Loucy (cell line): Measurements from ENCODE around the gene NHLRC2.

Experiments
- H2AFZ ChIP-seq: fragments of 200-600 bp; sonication (generic); 2 replicates; pipeline ENCODE4 v1.6.0; 2016; ENCODE audit warnings: antibody characterized with exemption, mild to moderate bottlenecking, low read length, moderate library complexity
- H3F3A ChIP-seq: fragments of 200-600 bp; 2 replicates; pipeline ENCODE4 v1.6.0; 2016; ENCODE audit warnings: antibody characterized with exemption, low read depth, mild to moderate bottlenecking
- H3K27me3 ChIP-seq: fragments of 200-600 bp; sonication (generic); 2 replicates; pipeline ENCODE4 v1.6.1; 2014; ENCODE audit warnings: low read length, mild to moderate bottlenecking; ENCODE audit not compliant: insufficient read depth, poor library complexity, severe bottlenecking
- H3K36me3 ChIP-seq: fragments of 200-600 bp; sonication (generic); 2 replicates; pipeline ENCODE4 v1.6.1; 2016; ENCODE audit warnings: low read length; ENCODE audit not compliant: insufficient read depth
- H3K4me1 ChIP-seq: fragments of 200-600 bp; sonication (generic); 2 replicates; pipeline ENCODE4 v1.5.1; 2014; ENCODE audit warnings: low read length, mild to moderate bottlenecking; ENCODE audit not compliant: insufficient read depth, poor library complexity, severe bottlenecking
- H3K4me2 ChIP-seq: fragments of 200-600 bp; sonication (generic); 2 replicates; pipeline ENCODE4 v1.6.0; 2014; ENCODE audit warnings: antibody characterized with exemption, low read length, low read depth, mild to moderate bottlenecking; ENCODE audit not compliant: poor library complexity, severe bottlenecking
- H3K4me3 ChIP-seq: fragments of 200-600 bp; sonication (generic); 2 replicates; pipeline ENCODE4 v1.5.1; 2014; ENCODE audit warnings: low read length, mild to moderate bottlenecking, mixed read lengths; ENCODE audit not compliant: poor library complexity, severe bottlenecking
- H3K79me2 ChIP-seq: fragments of 200-600 bp; sonication (generic); 2 replicates; pipeline ENCODE4 v1.6.1; 2014; ENCODE audit warnings: low read length; ENCODE audit not compliant: insufficient read depth
- H3K9ac ChIP-seq: fragments of 200-600 bp; sonication (generic); 2 replicates; pipeline ENCODE4 v1.6.0; 2014; ENCODE audit warnings: mild to moderate bottlenecking, low read depth, low read length, moderate library complexity; ENCODE audit not compliant: poor library complexity, severe bottlenecking
- H3K9me2 ChIP-seq: fragments of 200-600 bp; sonication (generic); replicated peaks from 2 replicates; pipeline ENCODE4 v1.6.1; 2016; ENCODE audit warnings: low read depth, low read length, mixed read lengths
- H3K9me3 ChIP-seq: fragments of 200-600 bp; sonication (generic); 2 replicates; pipeline ENCODE4 v1.6.1; 2014; ENCODE audit warnings: mild to moderate bottlenecking, antibody characterized with exemption, low read length, low read depth; ENCODE audit not compliant: insufficient read depth
- H4K20me1 ChIP-seq: fragments of 200-600 bp; sonication (generic); 2 replicates; pipeline ENCODE4 v1.6.0; 2014; ENCODE audit warnings: antibody characterized with exemption, low read length, mild to moderate bottlenecking; ENCODE audit not compliant: insufficient read depth, poor library complexity, severe bottlenecking
- CTCF ChIP-seq: fragments of 200-600 bp; sonication (generic); conservative IDR thresholded peaks from 2 replicates; pipeline ENCODE4 v1.5.1; 2014; ENCODE audit warnings: mild to moderate bottlenecking, antibody characterized with exemption, low read length
- EZH2phosphoT487 ChIP-seq: fragments of 200-600 bp; IDR thresholded peaks from 2 replicates; pipeline ENCODE4 v1.6.1; 2018; ENCODE audit warnings: antibody characterized with exemption, mild to moderate bottlenecking, moderate library complexity, borderline replicate concordance

Gene NHLRC2

GRCh38 chr10:113953505-113954272 is 99.2 kb downstream of the NHLRC2 start:
- no peaks in the 10 kb centered on the region for H3K9me3 ChIP-seq
- H3K79me2 ChIP-seq: no peaks in the 10 kb centered on the region
- no peak overlapping the region for H3K4me3 ChIP-seq
- H2AFZ ChIP-seq: peak overlapping the region; percentile 48; the same call in 1 of the 2 replicates
- peaks cover 49% of the 10 kb centered on the region for H3K4me1 ChIP-seq
- no peaks in the 10 kb centered on the region for H3K36me3 ChIP-seq
- H3K27me3 ChIP-seq: no peaks in the 10 kb centered on the region
- H3F3A ChIP-seq: no peaks in the 10 kb centered on the region
- H3K9ac ChIP-seq: no peak overlapping the region
- H3K4me2 ChIP-seq: no peak overlapping the region
- no peaks in the 10 kb centered on the region for H3K9me2 ChIP-seq
- no peaks in the 10 kb centered on the region for H4K20me1 ChIP-seq
- no peak for TF ChIP-seq EZH2phosphoT487
- TF ChIP-seq CTCF: peak; percentile 69

GRCh38 chr10:113954409-113954808 is 99.9 kb downstream of the NHLRC2 start:
- H3K79me2 ChIP-seq: peaks cover 3% of the 10 kb centered on the region; the same call in 1 of the 2 replicates
- TF ChIP-seq EZH2phosphoT487: no peak
- no peak for TF ChIP-seq CTCF
- H2AFZ ChIP-seq: no peak overlapping the region
- H3K9ac ChIP-seq: no peak overlapping the region
- H3K9me2 ChIP-seq: no peaks in the 10 kb centered on the region
- no peaks in the 10 kb centered on the region for H3K9me3 ChIP-seq
- no peak overlapping the region for H3K4me2 ChIP-seq
- H3K4me1 ChIP-seq: peaks cover 51% of the 10 kb centered on the region
- H3K4me3 ChIP-seq: no peak overlapping the region
- H3F3A ChIP-seq: no peaks in the 10 kb centered on the region
- H3K36me3 ChIP-seq: no peaks in the 10 kb centered on the region
- no peaks in the 10 kb centered on the region for H4K20me1 ChIP-seq
- H3K27me3 ChIP-seq: no peaks in the 10 kb centered on the region

GRCh38 chr10:113957013-113957412 is 102.6 kb downstream of the NHLRC2 start:
- H3F3A ChIP-seq: peaks cover 5% of the 10 kb centered on the region
- H4K20me1 ChIP-seq: no peaks in the 10 kb centered on the region
- no peak overlapping the region for H2AFZ ChIP-seq
- H3K9me3 ChIP-seq: no peaks in the 10 kb centered on the region
- no peak overlapping the region for H3K4me2 ChIP-seq
- peaks cover 65% of the 10 kb centered on the region for H3K4me1 ChIP-seq
- no peak for TF ChIP-seq EZH2phosphoT487
- TF ChIP-seq CTCF: no peak
- H3K9me2 ChIP-seq: no peaks in the 10 kb centered on the region
- no peak overlapping the region for H3K4me3 ChIP-seq
- peaks cover 9% of the 10 kb centered on the region; the same call in 1 of the 2 replicates for H3K79me2 ChIP-seq
- no peak overlapping the region for H3K9ac ChIP-seq
- no peaks in the 10 kb centered on the region for H3K36me3 ChIP-seq
- no peaks in the 10 kb centered on the region for H3K27me3 ChIP-seq
